HG03342 (cell line): Measurements from ENCODE around the gene LRRC27.
"Not testable (repeated sequence)": the region's sequence is repeated elsewhere in the genome, so short reads cannot be mapped to it uniquely, and the experiment has no call there.

ENCODE experiments used
- ATAC-seq: cut with Tn5 transposase; IDR thresholded peaks from one replicate; pipeline ENCODE4 v1.9.1; 2021; ENCODE audit warnings: mild to moderate bottlenecking, moderate library complexity; ENCODE audit not compliant: unreplicated experiment

Gene LRRC27

DNA sequence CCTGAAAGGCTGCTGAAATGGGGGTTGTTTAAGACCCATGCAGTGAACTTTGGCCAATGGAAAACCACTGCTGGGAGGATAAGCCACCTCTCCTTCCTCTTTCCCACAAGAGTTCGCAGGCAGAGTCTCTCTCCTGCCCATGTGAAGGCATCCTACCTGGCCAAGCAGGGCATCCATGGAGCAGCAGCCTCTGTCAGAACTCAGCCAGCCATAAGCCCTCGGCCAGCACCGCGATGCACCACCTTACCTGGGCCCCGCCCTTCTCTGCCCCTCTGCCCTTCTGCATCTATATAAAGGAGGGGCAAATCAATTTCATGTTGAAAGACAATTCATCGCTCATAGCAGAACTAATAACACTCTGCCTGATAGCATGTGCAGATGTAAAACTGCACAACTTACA lies 18.1 kb upstream of the LRRC27 start:
- ATAC-seq, result no peak

GRCh38 chr10:132314336-132314735 lies 17.7 kb upstream of the LRRC27 start:
- no peak for ATAC-seq

- not testable (repeated sequence) for ATAC-seq
Observed at GRCh38 chr10:132314881-132315280, 17.1 kb upstream of the LRRC27 start.

GRCh38 chr10:132316133-132316532 lies 15.9 kb upstream of the LRRC27 start:
- no peak for ATAC-seq

DNA sequence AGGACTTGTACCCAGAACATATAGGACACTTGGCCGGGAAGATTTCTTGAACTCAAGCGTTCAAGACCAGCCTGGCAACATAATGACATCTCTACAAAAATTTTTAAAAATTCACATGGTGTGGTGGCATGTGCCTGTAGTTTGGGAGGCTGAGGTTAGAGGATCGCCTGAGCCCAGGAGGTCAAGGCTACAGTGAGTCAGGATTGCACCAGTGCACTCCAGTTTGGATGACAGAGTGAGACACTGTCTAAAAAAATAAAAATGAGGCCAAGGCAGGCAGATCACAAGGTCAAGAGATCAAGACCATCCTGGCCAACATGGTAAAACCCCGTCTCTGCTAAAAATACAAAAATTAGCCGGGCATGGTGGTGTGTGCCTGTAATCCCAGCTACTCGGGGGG lies 14.5 kb upstream of the LRRC27 start:
- not testable (repeated sequence) for ATAC-seq

DNA sequence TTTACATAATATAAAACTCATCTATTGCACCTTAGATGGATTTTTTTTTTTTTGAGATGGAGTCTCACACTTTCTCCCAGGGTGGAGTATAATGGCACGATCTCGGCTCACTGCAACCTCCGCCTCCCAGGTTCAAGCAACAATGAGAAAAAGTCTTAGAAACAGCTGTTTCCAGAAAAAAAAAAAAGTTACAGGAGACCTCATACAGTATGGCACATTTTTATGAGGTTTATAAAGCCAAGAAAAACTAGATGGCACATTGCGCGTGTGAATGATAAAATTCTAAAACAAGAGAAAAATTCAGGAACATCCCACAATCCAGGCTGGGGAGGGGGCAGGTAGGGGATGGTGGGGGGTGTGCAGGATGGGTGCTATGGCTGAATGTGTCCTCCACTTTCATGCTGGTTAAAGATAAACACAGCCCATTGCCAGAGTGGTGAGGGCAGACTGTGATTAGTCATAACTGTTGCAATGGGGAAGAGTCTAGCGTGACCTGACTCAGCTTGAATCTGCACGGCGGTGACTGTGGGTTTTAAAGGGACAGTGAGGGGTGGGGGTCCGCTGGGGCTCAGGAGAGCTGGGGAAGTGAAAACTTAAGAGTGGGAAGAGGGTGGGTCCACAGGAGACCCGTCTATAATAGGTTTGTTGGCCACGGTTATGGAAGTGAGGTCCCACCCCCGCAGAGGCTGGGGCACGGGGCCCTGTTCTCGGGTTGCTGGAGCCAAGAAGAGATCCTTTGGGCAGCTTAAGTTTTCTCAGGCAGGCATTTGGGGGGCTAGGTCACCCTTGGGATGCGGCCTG lies 11.9 kb upstream of the LRRC27 start:
- ATAC-seq, result peak; percentile 100

GRCh38 chr10:132320654-132321469 lies 11.1 kb upstream of the LRRC27 start:
- ATAC-seq, result no peak

- no peak for ATAC-seq
Observed at GRCh38 chr10:132321726-132322125, 10.3 kb upstream of the LRRC27 start.

DNA sequence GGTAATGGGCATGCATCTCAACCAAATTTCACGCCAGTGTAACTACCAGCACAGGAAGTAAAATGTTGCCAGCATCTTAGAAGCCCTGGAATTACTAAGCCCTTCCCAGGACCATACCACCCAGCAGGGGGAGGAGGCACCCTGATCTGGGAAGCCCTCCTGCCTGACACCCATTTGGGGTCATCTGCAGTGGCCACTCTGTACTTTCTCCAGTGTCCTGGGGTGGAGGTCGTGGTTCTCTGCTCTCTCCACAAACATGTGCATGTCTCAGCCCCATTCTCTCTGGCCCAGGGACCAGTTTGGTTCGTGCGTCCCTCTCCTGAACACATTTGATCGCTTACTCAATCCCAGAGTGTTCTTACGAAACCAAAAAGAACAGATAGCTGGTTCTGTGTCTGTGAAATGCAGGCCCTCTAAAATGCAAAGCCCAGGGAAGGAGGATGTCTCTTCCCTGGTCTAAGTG lies 9.4 kb upstream of the LRRC27 start:
- ATAC-seq, result no peak

- no peak for ATAC-seq
Observed at GRCh38 chr10:132324186-132324585, 7.8 kb upstream of the LRRC27 start.

GRCh38 chr10:132326344-132326889 lies 5.6 kb upstream of the LRRC27 start:
- no peak for ATAC-seq

DNA sequence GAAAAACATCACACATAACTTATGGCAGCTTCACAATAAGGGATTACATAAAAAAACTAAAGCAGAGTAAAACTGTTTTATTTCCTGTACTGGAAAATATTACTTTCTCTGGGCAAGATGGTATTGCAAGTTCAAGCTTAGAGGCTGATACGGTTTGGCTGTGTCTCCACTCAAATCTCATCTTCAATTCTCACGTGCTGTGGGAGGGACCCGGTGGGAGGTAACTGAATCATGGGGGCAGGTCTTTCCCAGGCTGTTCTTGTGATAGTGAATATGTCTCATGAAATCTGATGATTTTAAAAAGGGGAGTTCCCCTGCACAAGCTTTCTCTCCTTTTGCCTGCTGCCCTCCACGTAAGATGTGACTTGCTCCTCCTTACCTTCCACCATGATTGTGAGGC lies 5.1 kb upstream of the LRRC27 start:
- ATAC-seq, result no peak

GRCh38 chr10:132328106-132328505 lies 3.9 kb upstream of the LRRC27 start:
- no peak for ATAC-seq

DNA sequence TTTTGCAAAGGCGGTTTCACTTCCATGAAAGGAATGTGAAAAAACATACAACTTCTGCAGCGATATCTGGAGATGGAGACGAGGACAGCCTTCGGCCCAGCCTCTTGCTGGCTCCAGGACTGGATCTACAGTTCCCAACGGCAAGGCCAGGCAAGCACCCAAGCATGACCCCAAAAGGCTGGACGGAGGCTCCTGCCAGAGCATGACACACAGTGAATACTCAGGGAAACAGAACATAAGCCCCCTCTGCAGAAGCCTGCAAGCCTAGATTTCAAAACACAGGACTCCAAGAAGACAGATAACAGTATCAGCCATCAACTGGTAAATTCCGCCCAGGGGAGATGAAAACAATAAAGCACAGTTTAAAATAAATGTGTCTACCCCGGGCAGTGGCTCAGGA lies 3.3 kb upstream of the LRRC27 start:
- no peak for ATAC-seq

GRCh38 chr10:132329565-132330485 lies 2.2 kb upstream of the LRRC27 start:
- ATAC-seq, result no peak

DNA sequence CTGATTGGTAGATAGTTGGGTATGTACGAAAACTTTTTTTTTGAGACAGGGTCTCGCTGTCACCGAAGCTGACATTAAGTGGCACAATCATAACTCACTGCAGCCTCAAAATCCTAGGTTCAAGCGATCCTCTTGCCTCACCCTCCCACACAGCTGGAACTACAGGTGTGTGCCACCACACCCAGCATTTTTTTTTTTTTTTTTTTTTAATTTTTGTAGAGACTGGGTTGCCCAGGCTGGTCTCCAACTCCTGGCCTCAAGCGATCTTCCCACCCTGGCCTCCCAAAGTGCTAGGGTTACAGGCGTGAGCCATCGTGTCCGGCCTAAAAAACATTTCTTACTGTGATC lies 1.5 kb upstream of the LRRC27 start:
- no peak for ATAC-seq

DNA sequence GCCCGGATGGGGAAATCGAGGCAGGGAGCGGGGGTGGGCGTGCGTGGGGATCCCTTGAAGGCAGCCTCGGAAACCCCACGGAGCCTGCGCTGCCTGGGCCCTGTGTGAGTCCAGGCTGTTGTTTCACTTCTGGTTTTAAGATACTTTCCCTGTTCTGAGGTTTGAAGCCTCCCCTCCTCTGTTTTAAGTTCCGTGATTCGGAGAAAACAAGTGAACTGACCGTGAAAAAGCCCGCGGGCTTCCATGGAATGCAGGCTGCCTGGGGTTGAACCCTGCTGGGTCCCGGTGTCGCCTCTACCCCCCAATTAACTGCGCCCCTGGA lies 401 bp downstream of the LRRC27 start:
- ATAC-seq, result peak; percentile 41

DNA sequence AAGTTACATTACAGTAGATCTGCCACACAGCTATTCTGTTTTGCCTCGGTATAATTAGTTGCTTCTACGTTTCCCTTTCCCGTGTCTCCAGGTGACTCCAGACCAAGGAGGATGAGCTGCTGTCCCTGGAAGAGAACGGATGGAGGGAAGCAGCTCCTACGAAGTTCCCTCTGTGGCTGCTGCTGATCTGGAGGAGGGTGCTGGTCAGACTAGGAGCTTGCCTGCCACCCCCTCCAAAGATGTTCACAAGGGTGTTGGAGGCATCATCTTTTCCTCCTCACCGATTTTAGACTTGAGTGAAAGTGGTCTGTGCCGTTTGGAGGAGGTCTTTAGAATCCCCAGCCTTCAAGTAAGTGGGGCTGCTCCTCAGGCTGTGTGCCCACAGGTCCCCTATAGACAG lies 1.4 kb downstream of the LRRC27 start:
- ATAC-seq, result no peak

DNA sequence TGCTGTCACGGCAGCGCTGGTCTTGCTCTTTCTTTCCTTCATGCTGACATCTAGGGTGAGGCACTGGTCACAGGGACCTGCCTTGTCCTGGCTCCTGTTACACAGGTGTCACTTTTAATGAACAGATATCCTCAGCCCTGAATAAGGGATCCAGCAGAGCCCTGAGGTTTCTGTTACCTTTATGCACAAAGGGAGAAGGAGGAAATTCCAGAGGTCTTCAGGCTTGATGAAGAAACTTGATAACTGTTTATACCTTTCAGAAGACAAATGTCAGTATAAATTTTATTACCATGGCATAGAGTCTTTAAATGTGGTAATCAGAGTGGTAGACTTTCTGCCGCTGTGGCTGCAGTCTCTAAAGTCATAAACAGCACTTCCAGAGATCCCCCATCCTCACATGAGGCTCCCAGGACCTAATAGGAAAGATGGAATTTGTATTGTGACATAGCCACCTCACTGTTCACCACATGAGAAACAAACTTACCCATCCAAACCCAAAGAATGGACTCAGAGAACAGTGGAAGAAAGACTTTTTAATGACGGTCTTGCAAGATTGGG lies 2.7 kb downstream of the LRRC27 start:
- ATAC-seq, result no peak

GRCh38 chr10:132335189-132336063 lies 3.4 kb downstream of the LRRC27 start:
- ATAC-seq, result peak; percentile 54
